ENCODE measurements around the gene TRIP11. TPM values are rescaled to one million over a fixed set of nuclear protein-coding genes. Genes with fewer than 3 reads are reported as not detected.

Gene TRIP11
- total RNA-seq, 1 donor from 2014 or later, result 28.4 TPM

GRCh38 chr14:92014040-92014439 is 25.8 kb downstream of the TRIP11 start:
- Mint-ChIP-seq H3K36me3 (peaks cover 16% of the 10 kb centered on the region), H3K27me3 (ENCODE audit: insufficient read depth, low read depth) (no peaks in the 10 kb centered on the region), H3K4me1 (no peaks in the 10 kb centered on the region), H3K27ac (no peak overlapping the region), H3K4me3 (no peak overlapping the region), H3K9me3 (no peaks in the 10 kb centered on the region)
- Histone ChIP-seq H3K4me3 (no peak overlapping the region), H3K36me3 (no peaks in the 10 kb centered on the region), H3K27ac (no peak overlapping the region), H3F3A (ENCODE audit: low read depth) (no peaks in the 10 kb centered on the region), H2AFZ (replicated peaks) (no peak overlapping the region), H3K4me2 (no peak overlapping the region), H3K27me3 (no peaks in the 10 kb centered on the region), H4K20me1 (ENCODE audit: low read depth) (peaks cover 3% of the 10 kb centered on the region), H3K4me1 (no peaks in the 10 kb centered on the region), H3K9me3 (ENCODE audit: low read depth) (no peaks in the 10 kb centered on the region), H3K9ac (no peak overlapping the region), H3K79me2 (ENCODE audit: low read depth) (no peaks in the 10 kb centered on the region)
- TF ChIP-seq, protein P1, sequence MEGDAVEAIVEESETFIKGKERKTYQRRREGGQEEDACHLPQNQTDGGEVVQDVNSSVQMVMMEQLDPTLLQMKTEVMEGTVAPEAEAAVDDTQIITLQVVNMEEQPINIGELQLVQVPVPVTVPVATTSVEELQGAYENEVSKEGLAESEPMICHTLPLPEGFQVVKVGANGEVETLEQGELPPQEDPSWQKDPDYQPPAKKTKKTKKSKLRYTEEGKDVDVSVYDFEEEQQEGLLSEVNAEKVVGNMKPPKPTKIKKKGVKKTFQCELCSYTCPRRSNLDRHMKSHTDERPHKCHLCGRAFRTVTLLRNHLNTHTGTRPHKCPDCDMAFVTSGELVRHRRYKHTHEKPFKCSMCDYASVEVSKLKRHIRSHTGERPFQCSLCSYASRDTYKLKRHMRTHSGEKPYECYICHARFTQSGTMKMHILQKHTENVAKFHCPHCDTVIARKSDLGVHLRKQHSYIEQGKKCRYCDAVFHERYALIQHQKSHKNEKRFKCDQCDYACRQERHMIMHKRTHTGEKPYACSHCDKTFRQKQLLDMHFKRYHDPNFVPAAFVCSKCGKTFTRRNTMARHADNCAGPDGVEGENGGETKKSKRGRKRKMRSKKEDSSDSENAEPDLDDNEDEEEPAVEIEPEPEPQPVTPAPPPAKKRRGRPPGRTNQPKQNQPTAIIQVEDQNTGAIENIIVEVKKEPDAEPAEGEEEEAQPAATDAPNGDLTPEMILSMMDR (IDR thresholded peaks at IDR 0.05), result no peak
- TF ChIP-seq EZH2phosphoT487 (IDR thresholded peaks at IDR 0.05) (no peak), EZH2 (IDR thresholded peaks at IDR 0.05) (no peak)
- no peak for DNase-seq (ENCODE audit: low spot score)

DNA sequence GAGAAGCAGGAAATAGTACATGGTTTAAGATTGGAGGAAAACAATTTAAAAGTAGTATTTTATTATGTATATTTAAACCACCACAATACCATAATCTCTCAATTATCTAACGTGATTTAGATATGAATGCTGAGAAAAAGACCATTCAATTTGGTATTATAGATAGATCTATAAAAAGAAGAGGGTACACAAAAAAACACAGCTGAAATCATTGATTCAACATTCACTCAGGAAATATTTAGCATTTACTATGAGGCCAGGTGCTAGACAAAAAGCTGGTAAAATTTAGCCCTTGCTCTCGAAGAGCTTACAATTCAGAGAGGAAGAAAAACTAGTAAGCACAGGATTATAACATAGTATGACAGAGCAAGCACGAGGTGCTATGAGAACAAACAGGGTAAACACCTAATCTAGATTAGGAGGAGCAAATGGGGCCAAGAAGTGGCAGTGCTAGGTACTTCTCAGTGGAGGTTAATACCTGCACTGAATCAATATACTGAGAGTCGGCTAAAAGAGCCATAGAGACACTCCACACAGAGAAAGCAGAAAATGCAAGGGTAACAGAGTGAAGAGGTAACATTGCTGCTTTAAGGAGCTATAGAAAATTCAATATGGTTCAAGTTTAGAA is 27.6 kb downstream of the TRIP11 start:
- no peaks in the 10 kb centered on the region for H3K36me3 ChIP-seq

GRCh38 chr14:92010644-92011043 is 29.2 kb downstream of the TRIP11 start:
- Mint-ChIP-seq H3K27ac (no peak overlapping the region), H3K27me3 (ENCODE audit: insufficient read depth, low read depth) (no peaks in the 10 kb centered on the region), H3K9me3 (no peaks in the 10 kb centered on the region), H3K4me3 (no peak overlapping the region), H3K4me1 (no peaks in the 10 kb centered on the region), H3K36me3 (peaks cover 17% of the 10 kb centered on the region)
- no peak for DNase-seq (ENCODE audit: low spot score)
- no peak overlapping the region for H3K9ac ChIP-seq
- no peaks in the 10 kb centered on the region for H3K4me1 ChIP-seq
- no peaks in the 10 kb centered on the region for H3F3A ChIP-seq (ENCODE audit: low read depth)
- H3K4me2 ChIP-seq, result no peak overlapping the region
- H3K4me3 ChIP-seq, result no peak overlapping the region
- no peaks in the 10 kb centered on the region for H4K20me1 ChIP-seq (ENCODE audit: low read depth)
- H3K36me3 ChIP-seq, result no peaks in the 10 kb centered on the region
- no peak overlapping the region for H2AFZ ChIP-seq (replicated peaks)
- TF ChIP-seq EZH2 (IDR thresholded peaks at IDR 0.05) (no peak), EZH2phosphoT487 (IDR thresholded peaks at IDR 0.05) (no peak)
- TF ChIP-seq, protein P1 (IDR thresholded peaks at IDR 0.05), result no peak
- H3K27me3 ChIP-seq, result no peaks in the 10 kb centered on the region
- no peaks in the 10 kb centered on the region for H3K79me2 ChIP-seq (ENCODE audit: low read depth)
- H3K27ac ChIP-seq, result no peak overlapping the region
- H3K9me3 ChIP-seq (ENCODE audit: low read depth), result no peaks in the 10 kb centered on the region

More for the DNA sequence above, 27.6 kb downstream of the TRIP11 start:
- H3K4me1 ChIP-seq, result no peaks in the 10 kb centered on the region
- Mint-ChIP-seq H3K4me3 (no peak overlapping the region), H3K27me3 (ENCODE audit: insufficient read depth, low read depth) (no peaks in the 10 kb centered on the region), H3K9me3 (no peaks in the 10 kb centered on the region), H3K27ac (no peak overlapping the region), H3K4me1 (no peaks in the 10 kb centered on the region), H3K36me3 (peaks cover 21% of the 10 kb centered on the region)
- no peak overlapping the region for H3K27ac ChIP-seq
- H3F3A ChIP-seq (ENCODE audit: low read depth), result no peaks in the 10 kb centered on the region
- H3K4me3 ChIP-seq, result no peak overlapping the region
- no peaks in the 10 kb centered on the region for H3K9me3 ChIP-seq (ENCODE audit: low read depth)
- no peak overlapping the region for H2AFZ ChIP-seq (replicated peaks)
- H3K9ac ChIP-seq, result no peak overlapping the region
- H4K20me1 ChIP-seq (ENCODE audit: low read depth), result peaks cover 3% of the 10 kb centered on the region
- no peaks in the 10 kb centered on the region for H3K27me3 ChIP-seq
- TF ChIP-seq, protein P1 (IDR thresholded peaks at IDR 0.05), result no peak
- TF ChIP-seq EZH2phosphoT487 (IDR thresholded peaks at IDR 0.05) (no peak), EZH2 (IDR thresholded peaks at IDR 0.05) (no peak)
- no peak for DNase-seq (ENCODE audit: low spot score)
- no peak overlapping the region for H3K4me2 ChIP-seq
- H3K79me2 ChIP-seq (ENCODE audit: low read depth), result no peaks in the 10 kb centered on the region
